Mucosa of descending colon (tissue), 3 donors: ENCODE data around the gene TAC1. TPM values are rescaled to one million over a fixed set of nuclear protein-coding genes. Genes with fewer than 3 reads are reported as not detected.
A peak's percentile ranks its signal among the peaks of the same experiment; 100 is the strongest.

Experiments used
- ATAC-seq: fragments of 200-7000 bp; cut with Tn5 transposase; one replicate; pipeline ENCODE4 v1.9.1; 2020; ENCODE audit warnings: mild to moderate bottlenecking, moderate library complexity
- DNase-seq, 3 donors: peaks; one replicate each; pipeline ENCODE4 v3.0.0-alpha.2; 2020
- H3K36me3 ChIP-seq: fragments of 200-600 bp; one replicate; pipeline ENCODE4 v1.8.0; 2021; ENCODE audit warnings: low read depth, mild to moderate bottlenecking
- H3K4me1 ChIP-seq: fragments of 200-600 bp; one replicate; pipeline ENCODE4 v1.8.0; 2021; ENCODE audit warnings: low read depth, mild to moderate bottlenecking
- H3K4me3 ChIP-seq: fragments of 200-600 bp; one replicate; pipeline ENCODE4 v1.8.0; 2021; ENCODE audit warnings: mild to moderate bottlenecking
- H3K9me3 ChIP-seq: fragments of 200-600 bp; one replicate; pipeline ENCODE4 v1.8.0; 2021; ENCODE audit warnings: mild to moderate bottlenecking
- intact Hi-C, 2 donors: fragments of 100-400 bp; cut with DNase I in 1 of 2; cut with micrococcal nuclease in 1 of 2; formaldehyde crosslinking; loops; one replicate each; pipeline versions ENCODE4 v1.11.0 to v1.11.1; 2022; cut with DNase I, micrococcal nuclease
- total RNA-seq, 3 donors: library from RNA; stranded (reverse); fragmentation: NEBNext Ultra II Directional in 2 of 3; extraction: Animal tissue kit (Norgen Biotek cat#: 25700) in 2 of 3; gene quantifications; one replicate each; pipeline versions ENCODE4 v1.2.1 to v1.2.4, GENCODE V29; 2021 to 2023
- TF ChIP-seq, protein P1 (sequence below): fragments of 200-600 bp; IDR thresholded peaks from one replicate; pipeline ENCODE4 v1.8.0; 2022; ENCODE audit warnings: antibody characterized with exemption, mild to moderate bottlenecking
- donor health status: DM: no; HTN: no; CAD: no; lungs with moderate emphysema.
- donor health status: DM: no; HTN: no; CAD: no.
- donor health status: DM: no; HTN: yes; CAD: no.

Gene TAC1
- total RNA-seq, 3 donors from 2014 or later: 1.3 to 10.4 (median 1.9) TPM

- ATAC-seq: no peak
- TF ChIP-seq, protein P1, sequence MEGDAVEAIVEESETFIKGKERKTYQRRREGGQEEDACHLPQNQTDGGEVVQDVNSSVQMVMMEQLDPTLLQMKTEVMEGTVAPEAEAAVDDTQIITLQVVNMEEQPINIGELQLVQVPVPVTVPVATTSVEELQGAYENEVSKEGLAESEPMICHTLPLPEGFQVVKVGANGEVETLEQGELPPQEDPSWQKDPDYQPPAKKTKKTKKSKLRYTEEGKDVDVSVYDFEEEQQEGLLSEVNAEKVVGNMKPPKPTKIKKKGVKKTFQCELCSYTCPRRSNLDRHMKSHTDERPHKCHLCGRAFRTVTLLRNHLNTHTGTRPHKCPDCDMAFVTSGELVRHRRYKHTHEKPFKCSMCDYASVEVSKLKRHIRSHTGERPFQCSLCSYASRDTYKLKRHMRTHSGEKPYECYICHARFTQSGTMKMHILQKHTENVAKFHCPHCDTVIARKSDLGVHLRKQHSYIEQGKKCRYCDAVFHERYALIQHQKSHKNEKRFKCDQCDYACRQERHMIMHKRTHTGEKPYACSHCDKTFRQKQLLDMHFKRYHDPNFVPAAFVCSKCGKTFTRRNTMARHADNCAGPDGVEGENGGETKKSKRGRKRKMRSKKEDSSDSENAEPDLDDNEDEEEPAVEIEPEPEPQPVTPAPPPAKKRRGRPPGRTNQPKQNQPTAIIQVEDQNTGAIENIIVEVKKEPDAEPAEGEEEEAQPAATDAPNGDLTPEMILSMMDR: no peak
- intact Hi-C loops: no loop called here
- no peak overlapping the region for H3K4me3 ChIP-seq
- H3K9me3 ChIP-seq: no peaks in the 10 kb centered on the region
- no peak for DNase-seq
- H3K36me3 ChIP-seq: no peaks in the 10 kb centered on the region
- no peaks in the 10 kb centered on the region for H3K4me1 ChIP-seq
Observed at GRCh38 chr7:97748482-97748881, 16.6 kb downstream of the TAC1 start.

DNA sequence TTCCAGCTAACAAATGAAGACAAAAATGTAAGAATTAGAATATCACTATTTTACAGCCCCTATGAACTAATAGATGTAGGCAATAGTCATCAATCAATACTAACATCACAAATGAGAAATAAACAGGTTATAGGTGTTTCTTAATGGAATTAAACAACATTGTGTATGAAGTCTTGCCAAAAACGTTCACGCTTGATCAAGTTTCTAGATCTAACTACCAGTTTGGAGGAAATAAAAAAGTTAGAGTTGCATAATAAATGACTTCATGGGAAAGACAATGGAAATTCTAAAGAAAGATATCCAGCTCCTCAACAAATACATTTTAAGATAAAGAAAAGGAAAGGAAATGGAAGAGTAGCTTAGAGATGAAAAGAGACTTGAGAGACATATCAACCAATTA, 19.7 kb downstream of the TAC1 start:
- Histone ChIP-seq H3K36me3 (no peaks in the 10 kb centered on the region), H3K4me1 (no peaks in the 10 kb centered on the region), H3K9me3 (no peaks in the 10 kb centered on the region), H3K4me3 (no peak overlapping the region)
- intact Hi-C loops: no loop called here
- DNase-seq: no peak
- no peak for ATAC-seq
- TF ChIP-seq, protein P1: no peak

DNA sequence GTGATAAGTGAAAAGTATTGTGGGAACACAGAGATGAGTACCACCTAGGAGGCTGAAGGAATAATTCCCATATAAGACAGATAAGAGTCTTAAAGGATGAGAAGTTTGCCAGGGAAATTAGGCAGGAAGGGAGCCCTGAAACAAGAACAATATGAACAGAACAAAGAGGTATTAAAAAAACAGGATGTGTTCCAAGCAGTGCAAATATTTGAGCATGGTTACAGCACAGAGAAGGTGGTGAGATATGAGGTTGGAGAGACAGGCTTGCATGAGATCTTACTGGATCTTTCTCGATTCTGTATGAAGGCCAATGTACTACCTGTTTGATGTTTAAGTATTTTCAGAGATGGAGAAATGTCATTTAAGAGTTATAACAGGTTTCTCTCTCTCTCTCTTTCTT, 20.3 kb downstream of the TAC1 start:
- Histone ChIP-seq H3K36me3 (no peaks in the 10 kb centered on the region), H3K4me3 (no peak overlapping the region), H3K9me3 (no peaks in the 10 kb centered on the region), H3K4me1 (no peaks in the 10 kb centered on the region)
- ATAC-seq (no peak), DNase-seq (no peak)
- intact Hi-C loops: no loop called here
- TF ChIP-seq, protein P1: no peak

DNA sequence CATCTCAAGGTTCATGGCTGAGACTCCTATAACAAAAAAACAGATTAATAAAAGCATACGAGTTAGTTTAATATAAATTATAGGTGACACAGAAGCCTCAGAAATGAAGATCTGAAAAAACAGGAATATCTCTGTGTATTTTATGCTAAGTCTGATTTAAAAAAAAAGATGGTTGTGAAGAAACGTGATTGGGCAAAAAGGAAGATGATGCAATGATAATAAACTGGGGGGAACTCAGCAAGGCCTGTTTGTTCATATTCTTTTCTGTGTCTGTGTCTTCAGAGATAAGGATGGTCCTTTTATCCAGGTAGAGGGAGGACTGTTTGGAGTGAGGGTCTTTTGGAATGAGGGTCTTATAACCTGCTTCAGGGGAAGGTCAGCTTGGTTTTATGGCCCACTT, 25.9 kb downstream of the TAC1 start:
- Histone ChIP-seq H3K9me3 (no peaks in the 10 kb centered on the region), H3K4me1 (no peaks in the 10 kb centered on the region), H3K4me3 (no peak overlapping the region), H3K36me3 (no peaks in the 10 kb centered on the region)
- DNase-seq (no peak), ATAC-seq (no peak)
- TF ChIP-seq, protein P1: no peak
- intact Hi-C loops: no loop called here

- no peaks in the 10 kb centered on the region for H3K36me3 ChIP-seq
- H3K9me3 ChIP-seq: no peaks in the 10 kb centered on the region
- H3K4me3 ChIP-seq: no peak overlapping the region
- DNase-seq: peak in 1 of 3 donors; percentile 73
- H3K4me1 ChIP-seq: no peaks in the 10 kb centered on the region
- intact Hi-C loops: no loop called here
- ATAC-seq: peak; percentile 77
- TF ChIP-seq, protein P1: no peak
Observed at GRCh38 chr7:97770850-97771249, 39.0 kb downstream of the TAC1 start.

DNA sequence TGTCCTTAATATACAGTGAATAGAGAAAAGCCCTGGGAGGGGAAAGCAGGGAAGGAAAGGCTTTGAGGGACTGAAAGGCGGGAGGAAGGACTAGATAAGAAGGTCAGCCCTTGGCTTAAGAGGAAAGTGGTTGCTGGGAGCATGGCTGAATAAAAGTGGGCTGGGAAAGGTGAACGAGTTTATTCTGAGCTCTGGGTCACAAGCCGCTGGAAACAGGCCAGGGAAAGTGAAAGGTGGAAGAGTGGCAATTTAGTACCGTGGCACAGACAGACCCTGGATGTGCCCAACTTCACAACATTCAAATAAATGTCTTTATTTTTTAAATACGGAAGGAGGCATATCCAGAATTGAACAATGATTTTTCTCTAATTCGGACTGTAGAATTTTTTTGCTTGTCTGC, 39.7 kb downstream of the TAC1 start:
- Histone ChIP-seq H3K36me3 (no peaks in the 10 kb centered on the region), H3K4me1 (no peaks in the 10 kb centered on the region), H3K4me3 (no peak overlapping the region), H3K9me3 (no peaks in the 10 kb centered on the region)
- TF ChIP-seq, protein P1: no peak
- DNase-seq (peak in 2 of 3 donors; percentile 43 to 84), ATAC-seq (peak; percentile 66)
- intact Hi-C loops: no loop called here
